HCT116 (cell line): Measurements from ENCODE around the gene DAAM1. TPM values are rescaled to one million over a fixed set of nuclear protein-coding genes. Genes with fewer than 3 reads are reported as not detected.

Experiments
- ATAC-seq: fragments of 200-7000 bp; cut with Tn5 transposase; 2 replicates; pipeline ENCODE4 v1.9.1; 2020; ENCODE audit warnings: mild to moderate bottlenecking, moderate library complexity
- BruUV-seq: library from RNA; stranded (reverse); fragments of 400-500 nt; replicated peaks from 2 replicates; lab custom pipeline; 2021; lab: Mats Ljungman, UMichigan
- CTCF ChIA-PET: fragments of 300-600 bp; sonication (Branson Sonifier 250); formaldehyde crosslinking; loops from one replicate; lab custom pipeline; 2021; ENCODE audit warnings: antibody characterized with exemption; lab: Charles Lee
- POLR2A ChIA-PET: fragments of 300-600, 350-600 bp; sonication (Branson Sonifier 250); formaldehyde crosslinking; loops from one replicate; lab custom pipeline; 2021; ENCODE audit warnings: antibody characterized with exemption; lab: Charles Lee
- RAD21 ChIA-PET, 2 experiments: fragments of 300-600 bp; sonication (Branson Sonifier 250); formaldehyde crosslinking; loops; one replicate each; lab custom pipeline; 2023; ENCODE audit warnings: low total read pairs in 2 of 2; ENCODE audit not compliant: uncharacterized antibody in 2 of 2, unreplicated experiment in 2 of 2, low non-redundant PET in 1 of 2; lab: Charles Lee
- DNase-seq: peaks from one replicate; pipeline ENCODE4 v3.0.0-alpha.2; 2010; ENCODE audit warnings: low read depth, low spot score
- H2AFZ ChIP-seq: fragments of 200-600 bp; shearing (Covaris generic), sonication (generic); 2 replicates; pipeline ENCODE4 v1.6.1; 2017; ENCODE audit warnings: low read depth, mixed run types, mixed read lengths, antibody characterized with exemption, low read length; ENCODE audit not compliant: poor library complexity, severe bottlenecking
- H3K27ac ChIP-seq: 2 replicates; pipeline ENCODE4 v1.5.1; 2012; ENCODE audit warnings: low read depth, low read length
- H3K27me3 ChIP-seq: fragments of 200-600 bp; sonication (generic); 2 replicates; pipeline ENCODE4 v1.6.1; 2016; ENCODE audit warnings: mixed run types, low read length, mixed read lengths; ENCODE audit not compliant: insufficient read depth
- H3K36me3 ChIP-seq, 2 experiments: fragments of 200-500 bp in 1 of 2; fragments of 200-600 bp in 1 of 2; sonication (Bioruptor generic) in 1 of 2; sonication (generic) in 1 of 2; 2 replicates each; pipeline versions ENCODE4 v1.5.1 to v1.6.1; 2014 to 2016; ENCODE audit warnings: low read length in 2 of 2, inconsistent platforms in 1 of 2, mixed read lengths in 1 of 2, mixed run types in 1 of 2; ENCODE audit not compliant: insufficient read depth in 2 of 2, control insufficient read depth in 1 of 2
- H3K4me1 ChIP-seq, 2 experiments: fragments of 200-600 bp in 1 of 2; sonication (generic) in 1 of 2; 2 replicates each; pipeline versions ENCODE4 v1.5.1 to v1.6.1; 2012 to 2017; ENCODE audit warnings: low read length in 2 of 2, inconsistent platforms in 1 of 2, mild to moderate bottlenecking in 1 of 2, mixed read lengths in 1 of 2, mixed run types in 1 of 2, moderate library complexity in 1 of 2; ENCODE audit not compliant: insufficient read depth in 2 of 2, control insufficient read depth in 1 of 2
- H3K4me2 ChIP-seq: fragments of 200-600 bp; sonication (generic); 2 replicates; pipeline ENCODE4 v1.6.1; 2017; ENCODE audit warnings: mixed run types, low read length, mixed read lengths
- H3K4me3 ChIP-seq, 2 experiments: fragments of 200-600 bp in 1 of 2; sonication (generic) in 1 of 2; replicated peaks in 1 of 2; 2 replicates each; pipeline ENCODE4 v1.5.1; 2011 to 2016; ENCODE audit warnings: low read length in 2 of 2, control low read depth in 1 of 2, low read depth in 1 of 2, mild to moderate bottlenecking in 1 of 2, mixed read lengths in 1 of 2, mixed run types in 1 of 2
- H3K79me2 ChIP-seq: fragments of 200-600 bp; sonication (generic); 2 replicates; pipeline ENCODE4 v1.6.1; 2017; ENCODE audit warnings: mild to moderate bottlenecking, mixed run types, low read length, moderate library complexity, mixed read lengths; ENCODE audit not compliant: insufficient read depth
- H3K9ac ChIP-seq: fragments of 200-600 bp; sonication (generic); 2 replicates; pipeline ENCODE4 v1.6.1; 2016; ENCODE audit warnings: low read length, mixed read lengths
- H3K9me2 ChIP-seq: fragments of 200-600 bp; sonication (generic), shearing (Covaris generic); 2 replicates; pipeline ENCODE4 v1.6.1; 2017; ENCODE audit warnings: mixed run types, mild to moderate bottlenecking, moderate library complexity; ENCODE audit not compliant: insufficient read depth
- H3K9me3 ChIP-seq, 2 experiments: fragments of 200-500 bp in 1 of 2; fragments of 200-600 bp in 1 of 2; sonication (Bioruptor generic) in 1 of 2; sonication (generic) in 1 of 2; 2 replicates each; pipeline ENCODE4 v1.6.1; 2014 to 2017; ENCODE audit warnings: low read length in 2 of 2, mixed read lengths in 2 of 2, inconsistent platforms in 1 of 2, low read depth in 1 of 2, mild to moderate bottlenecking in 1 of 2, mixed run types in 1 of 2, moderate library complexity in 1 of 2; ENCODE audit not compliant: control insufficient read depth in 1 of 2, insufficient read depth in 1 of 2
- H4K20me1 ChIP-seq: fragments of 200-600 bp; sonication (generic), shearing (Covaris generic); 2 replicates; pipeline ENCODE4 v1.6.1; 2017; ENCODE audit warnings: mixed run types, mild to moderate bottlenecking, moderate library complexity; ENCODE audit not compliant: insufficient read depth
- CBX3 ChIP-seq: IDR thresholded peaks from 2 replicates; pipeline ENCODE4 v1.6.1; 2012; ENCODE audit warnings: low read depth
- EGR1 ChIP-seq: IDR thresholded peaks from 2 replicates; pipeline ENCODE4 v1.6.1; 2012; ENCODE audit warnings: low read depth
- ELF1 ChIP-seq: IDR thresholded peaks from 2 replicates; pipeline ENCODE4 v1.6.1; 2012; ENCODE audit warnings: low read depth, borderline replicate concordance
- EZH2 ChIP-seq: fragments of 200-600 bp; sonication (generic); IDR thresholded peaks from 2 replicates; pipeline ENCODE4 v1.6.1; 2017; ENCODE audit warnings: antibody characterized with exemption, mixed run types
- EZH2phosphoT487 ChIP-seq: fragments of 200-600 bp; IDR thresholded peaks from 2 replicates; pipeline ENCODE4 v1.6.1; 2018; ENCODE audit warnings: antibody characterized with exemption, borderline replicate concordance
- JUND ChIP-seq: IDR thresholded peaks from 2 replicates; pipeline ENCODE4 v1.6.1; 2012
- POLR2A ChIP-seq: IDR thresholded peaks from 2 replicates; pipeline ENCODE4 v1.7.0; 2011; ENCODE audit warnings: borderline replicate concordance; ENCODE audit not compliant: insufficient read depth, insufficient read length; ENCODE audit errors: extremely low read depth
- POLR2AphosphoS5 ChIP-seq: IDR thresholded peaks from 2 replicates; pipeline ENCODE4 v1.6.1; 2011; ENCODE audit warnings: mild to moderate bottlenecking, low read depth, low read length, moderate library complexity
- RAD21 ChIP-seq: IDR thresholded peaks from 2 replicates; pipeline ENCODE4 v1.6.1; 2012; ENCODE audit warnings: low read depth, mild to moderate bottlenecking
- SIN3A ChIP-seq: IDR thresholded peaks from 2 replicates; pipeline ENCODE4 v1.6.1; 2012; ENCODE audit warnings: low read depth
- SP1 ChIP-seq: IDR thresholded peaks from 2 replicates; pipeline ENCODE4 v1.6.1; 2012; ENCODE audit warnings: low read depth
- SRF ChIP-seq: IDR thresholded peaks from 2 replicates; pipeline ENCODE4 v1.6.1; 2012; ENCODE audit warnings: low read depth
- TCF7L2 ChIP-seq: IDR thresholded peaks from 2 replicates; pipeline ENCODE4 v1.7.0; 2011; ENCODE audit warnings: borderline replicate concordance, inconsistent platforms; ENCODE audit not compliant: insufficient read depth, insufficient read length; ENCODE audit errors: extremely low read depth
- YY1 ChIP-seq: IDR thresholded peaks from 2 replicates; pipeline ENCODE4 v1.6.1; 2011; ENCODE audit warnings: low read length, low read depth, moderate library complexity, mild to moderate bottlenecking; ENCODE audit not compliant: insufficient replicate concordance; ENCODE audit errors: extremely low read depth
- ZFX ChIP-seq: fragments of 450-650 bp; IDR thresholded peaks from 2 replicates; pipeline ENCODE4 v1.6.1; 2017
- ZNF274 ChIP-seq: fragments of 200-500 bp; sonication (Bioruptor generic); IDR thresholded peaks from 2 replicates; pipeline ENCODE4 v1.6.1; 2014; ENCODE audit warnings: mild to moderate bottlenecking, low read depth, low read length, inconsistent platforms
- intact Hi-C: fragments of 100-400 bp; cut with micrococcal nuclease; formaldehyde crosslinking; loops from 2 replicates; pipeline ENCODE4 v1.10.0; 2022
- total RNA-seq: library from RNA; stranded (reverse); gene quantifications from one replicate; pipeline ENCODE4 v1.2.1, GENCODE V29; 2021; ENCODE audit not compliant: unreplicated experiment
- TF ChIP-seq, protein P1 (sequence below): IDR thresholded peaks from 2 replicates; pipeline ENCODE4 v1.6.1; 2012
- TF ChIP-seq, protein P2 (sequence below): IDR thresholded peaks from 2 replicates; pipeline ENCODE4 v1.6.1; 2011; ENCODE audit warnings: mild to moderate bottlenecking, low read length, moderate library complexity; ENCODE audit not compliant: insufficient replicate concordance; ENCODE audit errors: extremely low read depth
- TF ChIP-seq, protein P3 (sequence below): IDR thresholded peaks from 2 replicates; pipeline ENCODE4 v1.6.1; 2012; ENCODE audit warnings: low read depth

The DAAM1 gene
- total RNA-seq, 1 experiment from 2014 or later: 10.7 TPM

DNA sequence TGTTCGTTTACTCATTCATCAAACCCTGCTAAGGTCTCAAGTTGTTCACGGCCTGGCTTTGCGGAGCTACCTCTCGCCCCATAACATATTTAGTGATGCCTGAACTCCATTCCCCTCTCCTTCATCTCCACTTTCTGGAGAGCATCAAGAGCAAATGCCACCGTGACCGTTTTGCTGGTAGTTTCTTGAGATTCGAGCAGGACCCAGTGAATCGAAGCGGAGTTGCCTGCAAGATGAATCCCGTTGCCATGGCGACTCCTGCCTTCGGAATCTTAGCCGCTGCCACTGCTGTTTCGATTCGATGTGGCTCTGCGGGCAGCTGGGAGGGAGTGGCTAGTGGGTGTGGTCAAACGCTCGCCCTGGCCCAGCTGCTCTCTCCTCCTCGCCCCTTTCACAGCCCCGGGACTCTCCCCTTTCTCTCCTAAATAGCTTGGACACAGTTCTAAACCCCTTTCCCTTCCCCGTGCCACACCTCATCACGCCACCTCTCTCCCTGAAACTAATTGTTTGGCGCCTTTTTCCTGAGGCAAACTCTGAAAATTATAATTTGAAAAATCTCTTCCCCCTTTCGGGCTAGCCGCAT lies 1.4 kb downstream of the DAAM1 start:
- TF ChIP-seq ZNF274 (no peak), YY1 (no peak), EZH2 (no peak), CBX3 (no peak), ZFX (no peak), EGR1 (no peak), SIN3A (no peak), ELF1 (no peak), JUND (no peak), TCF7L2 (no peak), SRF (no peak), EZH2phosphoT487 (no peak), POLR2AphosphoS5 (no peak), SP1 (no peak), POLR2A (no peak), RAD21 (no peak)
- TF ChIP-seq, protein P1, sequence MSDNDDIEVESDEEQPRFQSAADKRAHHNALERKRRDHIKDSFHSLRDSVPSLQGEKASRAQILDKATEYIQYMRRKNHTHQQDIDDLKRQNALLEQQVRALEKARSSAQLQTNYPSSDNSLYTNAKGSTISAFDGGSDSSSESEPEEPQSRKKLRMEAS: no peak
- TF ChIP-seq, protein P2, sequence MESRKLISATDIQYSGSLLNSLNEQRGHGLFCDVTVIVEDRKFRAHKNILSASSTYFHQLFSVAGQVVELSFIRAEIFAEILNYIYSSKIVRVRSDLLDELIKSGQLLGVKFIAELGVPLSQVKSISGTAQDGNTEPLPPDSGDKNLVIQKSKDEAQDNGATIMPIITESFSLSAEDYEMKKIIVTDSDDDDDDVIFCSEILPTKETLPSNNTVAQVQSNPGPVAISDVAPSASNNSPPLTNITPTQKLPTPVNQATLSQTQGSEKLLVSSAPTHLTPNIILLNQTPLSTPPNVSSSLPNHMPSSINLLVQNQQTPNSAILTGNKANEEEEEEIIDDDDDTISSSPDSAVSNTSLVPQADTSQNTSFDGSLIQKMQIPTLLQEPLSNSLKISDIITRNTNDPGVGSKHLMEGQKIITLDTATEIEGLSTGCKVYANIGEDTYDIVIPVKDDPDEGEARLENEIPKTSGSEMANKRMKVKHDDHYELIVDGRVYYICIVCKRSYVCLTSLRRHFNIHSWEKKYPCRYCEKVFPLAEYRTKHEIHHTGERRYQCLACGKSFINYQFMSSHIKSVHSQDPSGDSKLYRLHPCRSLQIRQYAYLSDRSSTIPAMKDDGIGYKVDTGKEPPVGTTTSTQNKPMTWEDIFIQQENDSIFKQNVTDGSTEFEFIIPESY: no peak
- TF ChIP-seq, protein P3, sequence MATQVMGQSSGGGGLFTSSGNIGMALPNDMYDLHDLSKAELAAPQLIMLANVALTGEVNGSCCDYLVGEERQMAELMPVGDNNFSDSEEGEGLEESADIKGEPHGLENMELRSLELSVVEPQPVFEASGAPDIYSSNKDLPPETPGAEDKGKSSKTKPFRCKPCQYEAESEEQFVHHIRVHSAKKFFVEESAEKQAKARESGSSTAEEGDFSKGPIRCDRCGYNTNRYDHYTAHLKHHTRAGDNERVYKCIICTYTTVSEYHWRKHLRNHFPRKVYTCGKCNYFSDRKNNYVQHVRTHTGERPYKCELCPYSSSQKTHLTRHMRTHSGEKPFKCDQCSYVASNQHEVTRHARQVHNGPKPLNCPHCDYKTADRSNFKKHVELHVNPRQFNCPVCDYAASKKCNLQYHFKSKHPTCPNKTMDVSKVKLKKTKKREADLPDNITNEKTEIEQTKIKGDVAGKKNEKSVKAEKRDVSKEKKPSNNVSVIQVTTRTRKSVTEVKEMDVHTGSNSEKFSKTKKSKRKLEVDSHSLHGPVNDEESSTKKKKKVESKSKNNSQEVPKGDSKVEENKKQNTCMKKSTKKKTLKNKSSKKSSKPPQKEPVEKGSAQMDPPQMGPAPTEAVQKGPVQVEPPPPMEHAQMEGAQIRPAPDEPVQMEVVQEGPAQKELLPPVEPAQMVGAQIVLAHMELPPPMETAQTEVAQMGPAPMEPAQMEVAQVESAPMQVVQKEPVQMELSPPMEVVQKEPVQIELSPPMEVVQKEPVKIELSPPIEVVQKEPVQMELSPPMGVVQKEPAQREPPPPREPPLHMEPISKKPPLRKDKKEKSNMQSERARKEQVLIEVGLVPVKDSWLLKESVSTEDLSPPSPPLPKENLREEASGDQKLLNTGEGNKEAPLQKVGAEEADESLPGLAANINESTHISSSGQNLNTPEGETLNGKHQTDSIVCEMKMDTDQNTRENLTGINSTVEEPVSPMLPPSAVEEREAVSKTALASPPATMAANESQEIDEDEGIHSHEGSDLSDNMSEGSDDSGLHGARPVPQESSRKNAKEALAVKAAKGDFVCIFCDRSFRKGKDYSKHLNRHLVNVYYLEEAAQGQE: no peak
- Histone ChIP-seq H3K4me1 (peaks cover 15 to 31% of the 10 kb centered on the region in 2 experiments; a peak in 3 of 4 replicates), H3K27me3 (peaks cover 23% of the 10 kb centered on the region), H3K9me3 (no peaks in the 10 kb centered on the region), H3K27ac (no peak overlapping the region), H3K36me3 (no peaks in the 10 kb centered on the region), H3K79me2 (no peaks in the 10 kb centered on the region), H3K9me2 (no peaks in the 10 kb centered on the region), H3K9ac (peak overlapping the region; percentile 63), H3K4me3 (peak overlapping the region; percentile 79), H2AFZ (peak overlapping the region; percentile 87), H3K4me2 (peak overlapping the region; percentile 95), H4K20me1 (no peaks in the 10 kb centered on the region)
- POLR2A ChIA-PET: interaction anchor here (0.7 to 1.2 kb wide), 2 partner anchors 12 to 13 kb away, joined by 3 read pairs; no protein-coding TSS in a partner anchor
- CTCF ChIA-PET: no interaction called here
- DNase-seq: peak; percentile 69
- RAD21 ChIA-PET: no interaction called here
- intact Hi-C loops: loop anchor here (5.0 kb wide), 3 partner anchors 87 to 232 kb away; no protein-coding TSS in a partner anchor
- ATAC-seq: peak; percentile 58
- BruUV-seq: no TSS peak
